K562 (cell line): ENCODE results near the gene FMOD. TPM values are rescaled to one million over a fixed set of nuclear protein-coding genes. Genes with fewer than 3 reads are reported as not detected.
A peak's percentile ranks its signal among the peaks of the same experiment; 100 is the strongest.

Source experiments
- ARNT ChIP-seq, 2 experiments: fragments of 450-650 bp; IDR thresholded peaks; 2 replicates each; pipeline ENCODE4 v1.6.1; 2016; ENCODE audit warnings: mild to moderate bottlenecking in 1 of 2
- BRCA1 ChIP-seq, 2 experiments: fragments of 450-650 bp in 1 of 2; sonication (generic) in 1 of 2; formaldehyde crosslinking in 1 of 2; IDR thresholded peaks; 2 replicates each; pipeline versions ENCODE4 v1.5.0 to v1.6.1; 2017 to 2020; ENCODE audit warnings: mild to moderate bottlenecking in 1 of 2, missing genetic modification reagents in 1 of 2
- BRF1 ChIP-seq: IDR thresholded peaks from 3 replicates; pipeline ENCODE4 v1.6.1; 2011; ENCODE audit warnings: borderline replicate concordance, mild to moderate bottlenecking; ENCODE audit not compliant: insufficient read length; ENCODE audit errors: extremely low read depth
- CAMTA2 ChIP-seq: fragments of 250-450 bp; sonication (Bioruptor Pico); conservative IDR thresholded peaks from 2 replicates; pipeline ENCODE4 v1.5.1; 2022
- FOXM1 ChIP-seq, 2 experiments: fragments of 450-650 bp in 1 of 2; sonication (generic) in 1 of 2; formaldehyde crosslinking in 1 of 2; IDR thresholded peaks; 2 replicates each; pipeline versions ENCODE4 v1.6.1 to v1.9.0; 2017 to 2022; ENCODE audit warnings: low read depth in 2 of 2, mild to moderate bottlenecking in 2 of 2, missing genetic modification reagents in 1 of 2, moderate library complexity in 1 of 2
- HMG20B ChIP-seq: fragments of 250-450 bp; sonication (Bioruptor Pico); IDR thresholded peaks from 2 replicates; pipeline ENCODE4 v1.5.0; 2021; ENCODE audit warnings: mild to moderate bottlenecking
- HNRNPLL ChIP-seq: fragments of 200-400 bp; formaldehyde crosslinking; IDR thresholded peaks from 2 replicates; pipeline ENCODE4 v1.6.1; 2017; ENCODE audit warnings: low read length, low read depth, mild to moderate bottlenecking; ENCODE audit not compliant: poor library complexity, severe bottlenecking
- MTA2 ChIP-seq: fragments of 450-650 bp; IDR thresholded peaks from 2 replicates; pipeline ENCODE4 v1.6.1; 2016; ENCODE audit warnings: low read depth
- NEUROD1 ChIP-seq: fragments of 150-350 bp; IDR thresholded peaks from 2 replicates; pipeline ENCODE4 v1.6.1; 2014; ENCODE audit warnings: borderline replicate concordance, low read length, low read depth; ENCODE audit not compliant: partially characterized antibody
- POLR2H ChIP-seq: IDR thresholded peaks from 2 replicates; pipeline ENCODE4 v1.6.1; 2016; ENCODE audit warnings: missing genetic modification characterization, low read depth, mild to moderate bottlenecking, control low read depth, missing compliant biosample characterization, moderate library complexity
- RNF2 ChIP-seq: sonication (generic); IDR thresholded peaks from 2 replicates; pipeline ENCODE4 v1.6.1; 2016
- TAF1 ChIP-seq: IDR thresholded peaks from 2 replicates; pipeline ENCODE4 v1.6.1; 2011; ENCODE audit warnings: mild to moderate bottlenecking, low read length, moderate library complexity; ENCODE audit not compliant: insufficient read depth, control insufficient read depth, severe bottlenecking; ENCODE audit errors: extremely low read depth
- TAL1 ChIP-seq: fragments of 450-650 bp; IDR thresholded peaks from 2 replicates; pipeline ENCODE4 v1.6.1; 2016; ENCODE audit warnings: mild to moderate bottlenecking
- TCF7 ChIP-seq: sonication (generic); IDR thresholded peaks from 2 replicates; pipeline ENCODE4 v1.6.1; 2016; ENCODE audit warnings: antibody characterized with exemption, borderline replicate concordance
- TRIM24 ChIP-seq, 2 experiments: fragments of 450-650 bp; IDR thresholded peaks; 2 replicates each; pipeline ENCODE4 v1.6.1; 2016
- ZBED1 ChIP-seq: IDR thresholded peaks from 2 replicates; pipeline ENCODE4 v1.6.1; 2014
- ZNF217 ChIP-seq: sonication (generic); formaldehyde crosslinking; IDR thresholded peaks from 2 replicates; pipeline ENCODE4 v1.8.0; 2022; ENCODE audit warnings: mild to moderate bottlenecking, missing genetic modification reagents
- ZNF436 ChIP-seq: fragments of 250-450, 450-650 bp; sonication (Bioruptor Pico); formaldehyde crosslinking; IDR thresholded peaks from 2 replicates; pipeline ENCODE4 v1.7.0; 2020; ENCODE audit warnings: mild to moderate bottlenecking
- polyA plus RNA-seq, 8 experiments: library from polyadenylated mRNA; depleted of rRNA in 4 of 8; stranded (reverse) in 5 of 8; unstranded in 3 of 8; fragments of >200 nt; fragmentation: Nextera tagmentation in 2 of 8; fragmentation: Illumina TruSeq in 1 of 8; extraction: Ambion mirVana in 2 of 8; extraction: Trizol in 1 of 8; gene quantifications; 2 replicates each; pipeline versions ENCODE4 v1.2.1 to v1.2.3, GENCODE V29; 2011 to 2014; ENCODE audit warnings: inconsistent platforms in 1 of 8, missing spikeins in 1 of 8
- total RNA-seq, 7 experiments: library from RNA; depleted of rRNA in 6 of 7; stranded (reverse); fragments of >200 nt in 6 of 7; fragmentation: Illumina TruSeq in 2 of 7; extraction: Trizol in 2 of 7; gene quantifications; 2 replicates each; pipeline versions ENCODE4 v1.2.1 to v1.2.3, GENCODE V29; 2011 to 2021; ENCODE audit warnings: low replicate concordance in 1 of 7
- TF ChIP-seq, protein P1 (sequence below): fragments of 450-650 bp; conservative IDR thresholded peaks from 2 replicates; pipeline ENCODE4 v1.6.1; 2016; ENCODE audit warnings: missing genetic modification characterization, low read depth, mild to moderate bottlenecking, missing compliant biosample characterization, moderate library complexity
- TF ChIP-seq, protein P2 (sequence below), 2 experiments: IDR thresholded peaks; 2 replicates each; pipeline ENCODE4 v1.6.1; 2012; ENCODE audit warnings: improper control_type of control experiment in 2 of 2, low read depth in 2 of 2, low read length in 2 of 2, borderline replicate concordance in 1 of 2
- TF ChIP-seq, protein P3 (sequence below): fragments of 250-450 bp; sonication (Bioruptor Pico); IDR thresholded peaks from 2 replicates; pipeline ENCODE4 v1.8.0; 2021; ENCODE audit warnings: borderline replicate concordance, mild to moderate bottlenecking, moderate library complexity; ENCODE audit not compliant: poor library complexity, severe bottlenecking
- TF ChIP-seq, protein P4 (sequence below): conservative IDR thresholded peaks from 2 replicates; pipeline ENCODE4 v1.6.1; 2011; ENCODE audit warnings: low read depth, mild to moderate bottlenecking, low read length; ENCODE audit not compliant: control insufficient read depth

Gene FMOD
- total and polyA plus RNA-seq, 9 of the 15 experiments (the other 6 are each of a cell fraction or from before 2014, with no cell fraction given), result 0.03 to 0.13 (median 0.03) TPM; not detected in 6

DNA sequence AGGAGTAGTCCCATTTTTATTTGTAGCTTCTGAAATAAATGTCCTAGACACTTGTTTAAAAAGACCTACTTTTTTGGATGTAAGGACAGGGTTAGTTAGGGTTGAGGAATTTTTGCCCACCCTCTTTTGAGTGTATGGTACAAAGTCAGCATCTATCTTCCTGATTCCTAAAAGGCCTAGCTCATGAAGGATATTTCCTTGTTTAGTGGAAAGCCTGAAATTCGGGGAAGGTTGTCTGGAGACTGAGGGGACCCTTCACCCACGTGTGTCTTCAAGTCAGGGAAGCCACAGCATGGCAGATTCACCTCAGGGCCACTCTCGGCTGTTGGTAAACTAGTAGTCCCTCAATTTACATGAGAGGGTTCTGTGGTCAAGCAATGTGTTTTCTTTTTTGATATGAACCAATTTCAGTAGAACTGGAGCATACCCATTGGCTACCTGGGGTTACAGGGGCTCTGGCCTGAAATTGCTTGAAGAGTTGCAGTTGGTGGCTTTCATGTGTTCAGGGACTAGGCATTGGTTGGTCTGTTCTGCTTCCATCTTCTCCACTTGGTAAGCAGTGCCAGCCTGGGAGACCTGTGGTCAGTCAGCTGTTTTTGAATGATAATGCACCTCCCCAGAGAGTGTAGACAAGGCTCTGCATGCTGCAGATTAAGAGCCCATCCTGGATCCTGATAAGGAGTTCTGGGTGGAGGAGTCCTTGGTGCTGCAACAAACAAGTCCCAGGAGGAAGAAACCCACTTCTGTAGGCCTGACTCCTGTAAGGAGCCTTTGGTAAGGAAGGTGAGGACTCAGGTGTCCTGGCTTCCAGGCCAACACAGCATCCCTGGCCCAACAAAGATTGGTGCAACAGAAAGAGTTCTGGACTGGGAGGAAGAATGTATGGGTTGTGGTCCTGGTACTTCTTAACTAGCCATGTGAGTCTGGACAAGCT is 39.3 kb downstream of the FMOD start (continued):
- TF ChIP-seq, protein P1, sequence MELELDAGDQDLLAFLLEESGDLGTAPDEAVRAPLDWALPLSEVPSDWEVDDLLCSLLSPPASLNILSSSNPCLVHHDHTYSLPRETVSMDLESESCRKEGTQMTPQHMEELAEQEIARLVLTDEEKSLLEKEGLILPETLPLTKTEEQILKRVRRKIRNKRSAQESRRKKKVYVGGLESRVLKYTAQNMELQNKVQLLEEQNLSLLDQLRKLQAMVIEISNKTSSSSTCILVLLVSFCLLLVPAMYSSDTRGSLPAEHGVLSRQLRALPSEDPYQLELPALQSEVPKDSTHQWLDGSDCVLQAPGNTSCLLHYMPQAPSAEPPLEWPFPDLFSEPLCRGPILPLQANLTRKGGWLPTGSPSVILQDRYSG, result peak; percentile 76
- TF ChIP-seq ZNF217 (CRISPR knock-in tag), result no peak
- TF ChIP-seq TAF1, result peak; percentile 54
- TF ChIP-seq, protein P2, sequence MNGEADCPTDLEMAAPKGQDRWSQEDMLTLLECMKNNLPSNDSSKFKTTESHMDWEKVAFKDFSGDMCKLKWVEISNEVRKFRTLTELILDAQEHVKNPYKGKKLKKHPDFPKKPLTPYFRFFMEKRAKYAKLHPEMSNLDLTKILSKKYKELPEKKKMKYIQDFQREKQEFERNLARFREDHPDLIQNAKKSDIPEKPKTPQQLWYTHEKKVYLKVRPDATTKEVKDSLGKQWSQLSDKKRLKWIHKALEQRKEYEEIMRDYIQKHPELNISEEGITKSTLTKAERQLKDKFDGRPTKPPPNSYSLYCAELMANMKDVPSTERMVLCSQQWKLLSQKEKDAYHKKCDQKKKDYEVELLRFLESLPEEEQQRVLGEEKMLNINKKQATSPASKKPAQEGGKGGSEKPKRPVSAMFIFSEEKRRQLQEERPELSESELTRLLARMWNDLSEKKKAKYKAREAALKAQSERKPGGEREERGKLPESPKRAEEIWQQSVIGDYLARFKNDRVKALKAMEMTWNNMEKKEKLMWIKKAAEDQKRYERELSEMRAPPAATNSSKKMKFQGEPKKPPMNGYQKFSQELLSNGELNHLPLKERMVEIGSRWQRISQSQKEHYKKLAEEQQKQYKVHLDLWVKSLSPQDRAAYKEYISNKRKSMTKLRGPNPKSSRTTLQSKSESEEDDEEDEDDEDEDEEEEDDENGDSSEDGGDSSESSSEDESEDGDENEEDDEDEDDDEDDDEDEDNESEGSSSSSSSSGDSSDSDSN (IDR thresholded peaks at IDR 0.05; ENCODE audit: borderline replicate concordance in 1 of 2, low read depth in 2 of 2, low read length in 2 of 2), result peak; percentile 34 to 49; a peak in 2 of 4 replicates
- peak; percentile 87; a peak in 3 of 4 replicates for TF ChIP-seq ARNT (IDR thresholded peaks at IDR 0.05)
- peak; percentile 96 for TF ChIP-seq FOXM1 (IDR thresholded peaks at IDR 0.05; ENCODE audit: low read depth)
- TF ChIP-seq FOXM1 (CRISPR knock-in tag; IDR thresholded peaks at IDR 0.05; ENCODE audit: low read depth), result no peak
- TF ChIP-seq TAL1, result peak; percentile 98
- no peak for TF ChIP-seq ZNF436 (CRISPR knock-in tag)
- TF ChIP-seq, protein P3, sequence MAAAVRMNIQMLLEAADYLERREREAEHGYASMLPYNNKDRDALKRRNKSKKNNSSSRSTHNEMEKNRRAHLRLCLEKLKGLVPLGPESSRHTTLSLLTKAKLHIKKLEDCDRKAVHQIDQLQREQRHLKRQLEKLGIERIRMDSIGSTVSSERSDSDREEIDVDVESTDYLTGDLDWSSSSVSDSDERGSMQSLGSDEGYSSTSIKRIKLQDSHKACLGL, result no peak
- TF ChIP-seq BRCA1 (IDR thresholded peaks at IDR 0.05), result no peak
- TF ChIP-seq BRCA1 (CRISPR knock-in tag; IDR thresholded peaks at IDR 0.05), result no peak
- no peak for TF ChIP-seq BRF1
- TF ChIP-seq CAMTA2 (CRISPR knock-in tag), result no peak
- peak; percentile 80 for TF ChIP-seq RNF2
- no peak for TF ChIP-seq HNRNPLL
- TF ChIP-seq TCF7, result peak; percentile 82; the same call in 1 of the 2 replicates
- TF ChIP-seq POLR2H (tag), result no peak
- peak; percentile 90 for TF ChIP-seq NEUROD1
- TF ChIP-seq HMG20B (CRISPR knock-in tag), result no peak
- TF ChIP-seq, protein P4, sequence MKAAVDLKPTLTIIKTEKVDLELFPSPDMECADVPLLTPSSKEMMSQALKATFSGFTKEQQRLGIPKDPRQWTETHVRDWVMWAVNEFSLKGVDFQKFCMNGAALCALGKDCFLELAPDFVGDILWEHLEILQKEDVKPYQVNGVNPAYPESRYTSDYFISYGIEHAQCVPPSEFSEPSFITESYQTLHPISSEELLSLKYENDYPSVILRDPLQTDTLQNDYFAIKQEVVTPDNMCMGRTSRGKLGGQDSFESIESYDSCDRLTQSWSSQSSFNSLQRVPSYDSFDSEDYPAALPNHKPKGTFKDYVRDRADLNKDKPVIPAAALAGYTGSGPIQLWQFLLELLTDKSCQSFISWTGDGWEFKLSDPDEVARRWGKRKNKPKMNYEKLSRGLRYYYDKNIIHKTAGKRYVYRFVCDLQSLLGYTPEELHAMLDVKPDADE, result peak; percentile 84; the same call in 1 of the 2 replicates
- peak; percentile 89; the same call in 1 of the 2 replicates for TF ChIP-seq ZBED1
- TF ChIP-seq TRIM24 (IDR thresholded peaks at IDR 0.05), result peak; percentile 93 to 96
- TF ChIP-seq MTA2, result peak; percentile 98
